Superior temporal gyrus (tissue), 1 donor: ENCODE measurements around the gene TJP3.
"Not testable (repeated sequence)": the region's sequence is repeated elsewhere in the genome, so short reads cannot be mapped to it uniquely, and the experiment has no call there.

Experiments
- DNase-seq: peaks from one replicate; pipeline ENCODE4 v3.0.0-alpha.2; 2016; ENCODE audit errors: extremely low spot score

The TJP3 gene

DNA sequence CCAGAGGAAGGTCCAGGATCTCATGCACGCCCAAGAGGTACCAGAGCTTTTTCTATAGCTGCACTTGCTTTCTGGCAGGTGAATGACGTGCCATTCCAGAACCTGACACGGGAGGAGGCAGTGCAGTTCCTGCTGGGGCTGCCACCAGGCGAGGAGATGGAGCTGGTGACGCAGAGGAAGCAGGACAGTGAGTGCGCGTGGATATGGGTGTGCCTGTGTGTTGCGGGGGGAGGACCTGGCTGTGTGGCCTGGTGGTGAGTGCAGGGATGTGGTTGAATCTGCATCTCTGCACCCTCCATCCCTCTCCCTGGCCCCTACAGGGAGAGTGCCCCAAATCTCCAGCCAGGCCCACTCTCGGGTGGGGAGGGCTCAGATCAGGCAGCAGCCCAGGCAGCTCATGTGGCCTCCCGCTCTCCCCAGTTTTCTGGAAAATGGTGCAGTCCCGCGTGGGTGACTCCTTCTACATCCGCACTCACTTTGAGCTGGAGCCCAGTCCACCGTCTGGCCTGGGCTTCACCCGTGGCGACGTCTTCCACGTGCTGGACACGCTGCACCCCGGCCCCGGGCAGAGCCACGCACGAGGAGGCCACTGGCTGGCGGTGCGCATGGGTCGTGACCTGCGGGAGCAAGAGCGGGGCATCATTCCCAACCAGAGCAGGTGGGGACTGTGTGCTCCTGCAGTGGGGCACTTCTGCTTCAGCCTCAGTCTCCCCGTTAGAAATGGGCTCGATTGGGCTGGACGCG is 30.5 kb downstream of the TJP3 start:
- no peak for DNase-seq

DNA sequence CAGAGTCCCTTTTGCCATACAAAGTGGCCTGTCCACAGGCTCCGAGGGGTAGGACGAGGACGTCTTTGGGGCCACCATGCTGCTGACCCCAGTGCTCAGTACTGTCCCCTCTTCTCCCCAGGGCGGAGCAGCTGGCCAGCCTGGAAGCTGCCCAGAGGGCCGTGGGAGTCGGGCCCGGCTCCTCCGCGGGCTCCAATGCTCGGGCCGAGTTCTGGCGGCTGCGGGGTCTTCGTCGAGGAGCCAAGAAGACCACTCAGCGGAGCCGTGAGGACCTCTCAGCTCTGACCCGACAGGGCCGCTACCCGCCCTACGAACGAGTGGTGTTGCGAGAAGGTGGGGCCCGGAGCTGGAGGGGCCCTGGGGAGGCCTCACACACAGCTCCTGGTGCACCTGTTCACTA is 32.2 kb downstream of the TJP3 start:
- no peak for DNase-seq

DNA sequence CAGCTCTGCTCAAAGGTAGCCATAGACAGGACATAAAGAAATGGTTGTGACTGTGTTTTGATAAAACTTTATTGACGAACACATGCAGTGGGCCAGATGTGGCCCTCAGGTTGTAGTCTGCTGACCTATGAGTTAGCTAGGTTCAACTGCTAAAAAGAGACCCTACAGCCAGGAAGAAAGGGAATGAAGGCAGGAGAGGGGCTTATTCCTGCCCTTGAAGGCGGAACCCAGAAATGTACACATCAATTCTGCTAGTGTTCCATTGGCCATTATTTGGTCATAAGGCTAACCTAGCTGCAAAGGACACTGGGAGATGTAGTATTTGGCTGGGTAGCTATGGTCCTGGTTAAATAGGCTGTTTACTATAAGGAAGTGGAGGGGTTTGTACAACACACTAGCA is 35.3 kb downstream of the TJP3 start:
- no peak for DNase-seq

DNA sequence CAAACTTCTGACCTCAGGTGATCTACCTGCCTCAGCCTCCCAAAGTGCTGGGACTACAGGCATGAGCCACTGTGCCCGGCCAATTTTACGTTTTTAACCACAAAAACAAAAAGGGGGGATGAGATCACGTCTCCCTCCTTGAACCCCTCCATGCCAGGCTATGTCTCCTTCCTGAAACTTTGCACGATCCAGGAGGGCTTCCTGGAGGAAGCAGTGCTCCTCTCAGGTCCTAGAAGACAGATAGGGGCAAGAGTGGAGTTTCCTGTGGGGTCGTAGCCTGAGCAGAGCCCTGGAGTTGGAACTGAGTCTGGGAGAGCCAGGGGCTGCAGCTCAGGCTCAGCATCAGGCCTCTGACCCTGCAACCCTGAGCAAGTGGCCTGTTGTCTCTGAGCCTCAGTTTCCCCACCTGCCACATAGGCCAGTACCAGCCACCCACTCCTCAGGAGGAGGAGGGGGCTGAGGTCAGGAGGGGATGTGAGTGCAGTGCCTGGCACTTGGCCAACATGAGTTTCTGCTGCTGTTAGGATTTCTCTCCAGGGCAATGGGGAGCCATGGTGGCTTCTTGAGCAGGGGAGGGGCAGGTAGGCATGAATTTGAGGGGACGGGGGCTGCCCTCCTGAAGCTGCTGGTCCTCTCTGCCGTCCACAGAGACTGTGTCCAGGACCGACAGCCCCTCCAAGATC is 37.3 kb downstream of the TJP3 start:
- DNase-seq, result no peak

DNA sequence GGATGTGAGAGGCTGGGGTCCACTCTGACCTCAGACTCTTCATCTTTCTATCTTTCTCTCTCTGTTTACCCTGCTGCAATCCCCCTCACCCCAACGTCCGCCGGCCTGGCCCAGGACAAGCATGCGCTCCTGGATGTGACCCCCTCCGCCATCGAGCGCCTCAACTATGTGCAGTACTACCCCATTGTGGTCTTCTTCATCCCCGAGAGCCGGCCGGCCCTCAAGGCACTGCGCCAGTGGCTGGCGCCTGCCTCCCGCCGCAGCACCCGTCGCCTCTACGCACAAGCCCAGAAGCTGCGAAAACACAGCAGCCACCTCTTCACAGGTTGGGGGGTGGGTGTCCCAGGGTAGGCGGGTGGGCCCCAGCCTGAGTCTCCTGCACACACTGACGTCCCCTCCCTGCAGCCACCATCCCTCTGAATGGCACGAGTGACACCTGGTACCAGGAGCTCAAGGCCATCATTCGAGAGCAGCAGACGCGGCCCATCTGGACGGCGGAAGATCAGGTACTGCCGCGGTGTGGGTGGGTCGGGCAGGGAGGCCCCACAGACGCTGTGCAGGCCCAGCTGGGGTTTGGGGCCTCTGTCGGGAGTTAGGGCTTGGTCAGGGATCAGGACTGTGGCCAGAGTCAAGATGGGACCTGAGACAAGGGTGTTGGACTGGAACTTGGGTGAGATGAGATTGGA is 38.3 kb downstream of the TJP3 start:
- no peak for DNase-seq

DNA sequence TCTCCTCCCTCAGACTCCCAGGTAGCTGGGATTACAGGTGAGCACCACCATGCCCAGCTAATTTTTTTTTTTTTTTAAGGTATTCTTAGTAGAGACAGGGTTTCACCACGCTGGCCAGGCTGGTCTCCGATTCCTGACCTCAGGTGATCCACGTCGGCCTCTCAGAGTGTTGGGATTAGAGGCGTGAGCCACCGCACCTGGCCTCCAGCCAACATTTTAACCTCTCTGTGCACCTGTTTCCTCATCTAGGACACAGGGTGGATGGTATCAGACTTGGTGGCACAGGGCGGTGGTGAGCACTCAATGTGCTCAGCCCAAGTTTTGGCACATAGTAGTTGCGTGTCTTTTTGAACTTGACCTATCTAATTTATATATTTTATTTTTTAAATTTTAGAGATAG is 40.8 kb downstream of the TJP3 start:
- no peak for DNase-seq

DNA sequence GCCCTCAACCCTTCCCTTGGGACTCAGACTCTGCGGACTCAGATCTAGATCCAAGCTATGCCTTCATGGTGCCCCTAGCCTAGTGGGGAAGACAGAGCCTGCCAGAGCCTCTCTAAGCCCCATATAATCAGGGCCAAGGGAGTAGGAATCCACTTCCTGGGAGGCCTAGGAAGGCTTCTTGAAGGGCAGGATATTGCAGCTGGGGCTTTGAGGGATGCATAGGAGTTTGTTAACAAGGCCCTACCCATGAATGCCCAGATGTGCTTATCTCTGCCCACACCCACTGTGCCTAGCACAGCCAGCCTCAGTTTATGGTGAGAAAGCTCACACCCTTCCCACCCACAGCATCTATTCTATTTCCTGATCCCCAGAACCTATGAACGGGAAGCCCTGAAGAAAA is 42.0 kb downstream of the TJP3 start:
- DNase-seq, result no peak

DNA sequence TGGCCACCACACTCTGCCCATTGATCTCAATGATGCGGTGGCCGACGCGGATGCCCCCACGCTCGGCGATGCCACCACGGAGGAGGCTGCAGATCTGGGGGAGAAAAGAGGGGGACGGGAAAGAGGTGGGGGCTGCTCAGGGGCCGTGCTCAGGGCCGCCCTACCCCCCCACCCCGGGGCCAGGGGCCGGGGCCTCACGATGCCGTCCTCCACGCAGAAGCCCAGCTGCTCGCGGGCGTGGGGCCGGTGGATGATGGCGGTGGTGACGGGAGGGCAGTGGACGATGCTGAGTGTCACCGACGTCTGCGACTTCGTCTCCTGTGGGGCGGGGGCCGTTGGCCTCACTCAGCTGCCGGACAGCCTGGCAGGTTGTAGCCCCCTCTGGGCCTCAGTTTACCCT is 43.1 kb downstream of the TJP3 start:
- DNase-seq, result no peak

DNA sequence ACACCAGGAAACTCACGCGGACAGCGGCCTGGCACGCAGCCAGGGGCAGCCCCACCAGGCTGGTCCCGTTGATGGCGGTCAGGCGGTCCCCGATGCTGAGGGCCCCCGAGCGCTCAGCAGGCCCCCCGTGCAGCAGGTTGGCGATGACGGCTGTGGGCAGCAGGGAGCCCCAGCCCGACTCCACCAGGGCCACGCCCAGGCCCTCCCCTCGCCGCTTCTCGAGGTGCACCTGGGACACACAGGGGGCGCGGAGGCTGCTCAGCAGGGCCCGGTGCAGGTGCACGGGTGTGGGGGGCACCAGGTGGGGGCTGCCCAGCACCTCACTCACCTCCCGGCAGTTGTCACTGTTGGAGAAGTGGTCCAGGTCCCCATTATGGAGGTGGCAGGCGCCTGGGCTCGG is 44.3 kb downstream of the TJP3 start:
- no peak for DNase-seq

DNA sequence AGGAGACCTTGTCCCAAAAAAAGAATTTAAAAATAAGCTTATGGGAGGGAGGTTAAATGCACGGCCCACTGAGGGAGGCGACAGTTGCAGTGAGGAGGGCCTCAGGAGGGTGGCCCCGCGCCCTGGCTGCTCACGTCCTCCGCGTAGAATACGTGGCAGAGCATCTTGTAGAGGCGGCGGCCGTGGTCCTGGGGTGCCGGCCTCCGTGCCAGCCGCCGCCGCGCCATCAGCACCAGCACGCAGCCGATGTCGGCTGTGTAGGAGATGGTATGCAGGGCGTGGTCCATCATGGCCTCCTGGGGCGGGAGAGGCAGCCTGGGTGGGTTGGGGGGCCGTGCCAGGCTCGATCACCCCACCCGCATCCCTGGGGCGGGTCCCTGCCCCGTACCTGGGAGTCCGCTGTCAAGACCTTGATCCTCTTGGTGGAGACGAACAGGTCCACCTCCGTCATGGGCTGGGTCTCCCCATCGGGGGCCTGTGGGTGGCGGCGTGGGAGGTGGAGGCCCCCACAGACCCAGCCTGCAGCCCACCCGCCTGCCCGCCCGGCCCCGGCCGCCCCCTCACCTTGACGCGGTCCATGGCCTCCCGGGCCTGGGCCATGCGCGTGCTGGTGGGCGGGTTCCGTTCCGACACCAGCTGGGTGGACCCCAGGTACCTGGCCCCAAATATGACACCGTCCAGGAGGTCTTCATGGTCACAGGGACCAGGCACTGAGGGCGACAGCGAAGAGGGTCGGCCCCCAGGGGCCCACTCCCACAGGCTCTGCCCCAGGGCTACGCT is 45.6 kb downstream of the TJP3 start:
- DNase-seq, result no peak

DNA sequence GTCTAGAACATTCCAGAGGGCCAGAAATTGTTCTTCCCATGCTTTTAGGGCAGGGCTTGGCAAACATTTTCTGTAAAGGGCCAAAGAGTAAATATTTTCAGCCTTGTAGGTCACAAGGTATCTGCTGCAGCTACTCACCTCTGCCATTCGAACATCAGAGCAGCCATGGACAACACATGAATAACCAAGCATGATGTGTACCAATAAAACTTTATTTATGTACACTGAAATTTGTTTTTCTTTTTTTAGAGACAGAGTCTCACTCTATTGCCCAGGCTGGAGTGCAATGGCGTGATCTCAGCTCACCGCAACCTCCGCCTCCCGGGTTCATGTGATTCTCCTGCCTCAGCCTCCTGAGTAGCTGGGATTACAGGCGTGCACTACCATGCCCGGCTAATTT is 49.5 kb downstream of the TJP3 start:
- DNase-seq, result not testable (repeated sequence)

DNA sequence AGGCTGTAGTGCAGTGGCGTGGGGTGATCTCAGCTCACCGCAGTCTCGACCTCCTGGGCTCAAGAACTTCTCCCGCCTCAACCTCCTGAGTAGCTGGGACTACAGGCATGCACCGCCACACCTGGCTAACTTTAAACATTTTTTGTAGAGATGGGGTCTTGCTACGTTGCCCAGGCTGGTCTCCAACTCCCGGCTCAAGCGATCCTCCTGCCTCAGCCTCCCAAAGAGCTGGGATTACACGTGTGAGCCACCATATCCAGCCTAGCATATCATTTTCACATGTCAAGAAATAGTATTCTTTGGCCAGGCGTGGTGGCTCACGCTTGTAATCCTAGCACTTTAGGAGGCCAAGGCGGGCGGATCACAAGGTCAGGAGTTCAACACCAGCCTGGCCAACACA is 50.1 kb downstream of the TJP3 start:
- not testable (repeated sequence) for DNase-seq

DNA sequence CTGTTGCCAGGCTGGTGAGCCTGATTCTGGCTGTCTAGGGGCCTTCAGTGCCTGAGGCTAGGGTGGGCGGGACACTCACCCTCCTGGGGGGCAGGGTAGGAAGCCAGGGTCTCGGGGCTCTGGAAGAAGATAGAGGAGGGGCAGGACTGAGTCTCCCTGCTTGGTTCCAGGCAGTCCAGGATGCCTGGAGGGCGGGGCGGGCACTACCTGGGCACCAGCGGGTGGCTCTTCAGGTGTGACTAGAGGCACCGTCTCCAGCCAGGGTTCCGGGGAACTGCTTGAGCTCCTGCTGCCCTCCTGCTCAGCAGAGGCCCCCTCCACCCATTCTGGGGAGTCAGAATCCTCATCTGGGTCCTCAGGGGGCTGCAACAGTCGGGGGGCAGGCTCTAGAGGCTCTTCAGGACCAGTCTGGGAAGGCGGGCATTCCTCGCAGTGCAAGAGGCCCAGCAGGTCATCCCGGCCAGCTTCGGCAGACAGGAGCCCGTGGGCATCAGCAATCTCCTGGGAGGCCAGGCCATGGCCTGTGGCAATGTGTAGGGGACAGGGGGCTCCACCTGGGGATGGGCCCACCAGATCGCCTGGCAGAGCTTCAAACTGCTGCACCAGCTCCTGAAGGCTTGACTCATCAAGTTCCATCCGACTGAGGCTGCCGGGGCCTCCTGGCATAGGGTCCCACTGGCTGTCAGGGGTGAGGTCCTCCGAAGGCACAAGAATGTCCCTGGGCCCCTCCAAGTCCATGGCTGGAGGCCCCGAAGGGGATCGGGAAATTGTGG is 51.5 kb downstream of the TJP3 start:
- DNase-seq, result no peak

DNA sequence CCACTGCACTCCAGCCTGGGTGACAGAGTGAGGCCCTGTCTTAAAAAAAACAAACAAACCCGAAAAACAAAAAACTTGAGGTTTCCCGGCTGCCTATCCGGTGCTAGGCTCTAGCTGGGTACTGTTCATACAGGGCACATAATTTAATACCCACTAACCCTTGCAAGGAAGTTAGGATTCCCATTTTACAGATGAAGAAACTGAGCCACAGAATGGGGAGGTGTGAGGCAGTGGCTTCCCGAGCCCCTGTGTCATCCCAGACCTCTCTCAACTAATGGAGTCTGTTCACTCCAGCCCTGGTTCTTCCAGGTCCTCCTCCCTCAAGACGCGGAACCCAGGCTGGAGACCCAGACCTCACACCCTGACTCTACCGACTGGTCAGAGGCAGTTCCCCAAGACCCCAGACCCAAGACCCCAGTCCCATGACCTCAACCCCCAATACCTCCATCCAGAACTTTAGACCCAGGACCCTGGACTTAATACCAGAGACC is 52.7 kb downstream of the TJP3 start:
- DNase-seq, result no peak

DNA sequence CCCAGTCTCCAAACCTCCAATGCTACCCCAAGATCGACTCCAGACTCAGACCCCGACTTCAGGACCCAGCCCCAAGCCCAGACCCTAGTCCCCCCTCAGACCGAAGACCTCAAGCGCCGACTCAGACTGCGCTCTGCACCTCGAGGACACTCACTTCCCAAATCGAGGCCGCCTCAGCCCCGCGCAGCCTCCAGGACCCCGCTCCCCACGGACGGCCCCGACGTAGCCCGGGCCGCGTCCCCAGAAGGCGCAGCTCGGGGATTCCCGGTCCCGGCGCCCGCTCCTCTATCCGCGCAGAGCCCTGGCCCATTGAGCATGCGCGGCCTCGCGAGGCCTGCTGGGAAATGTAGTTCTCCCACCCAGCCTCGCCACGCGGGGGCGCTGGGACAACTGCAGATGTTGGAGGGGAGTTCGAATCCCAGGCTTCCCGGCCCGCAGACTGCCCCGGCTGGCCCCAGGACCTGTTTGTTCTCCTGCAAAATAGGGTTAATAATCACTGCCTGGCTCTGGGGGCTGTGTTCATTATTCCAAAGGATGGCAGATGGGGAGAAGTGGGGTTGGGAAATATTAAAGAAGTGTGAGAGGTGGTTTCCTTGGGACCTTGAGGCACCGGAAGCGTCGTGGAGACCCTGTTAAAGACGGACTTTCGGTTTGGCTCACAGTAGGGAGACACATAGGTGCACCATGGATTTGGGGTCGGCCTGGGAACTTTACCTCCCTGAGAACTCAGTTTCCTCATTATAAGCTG is 53.4 kb downstream of the TJP3 start, which contains the start of gene APBA3:
APBA3 (minus strand) TSS at position 311 of the 748 bp plus-strand sequence. CDS start 1,428 bp downstream, outside the sequence.
- peak; percentile 93 for DNase-seq

DNA sequence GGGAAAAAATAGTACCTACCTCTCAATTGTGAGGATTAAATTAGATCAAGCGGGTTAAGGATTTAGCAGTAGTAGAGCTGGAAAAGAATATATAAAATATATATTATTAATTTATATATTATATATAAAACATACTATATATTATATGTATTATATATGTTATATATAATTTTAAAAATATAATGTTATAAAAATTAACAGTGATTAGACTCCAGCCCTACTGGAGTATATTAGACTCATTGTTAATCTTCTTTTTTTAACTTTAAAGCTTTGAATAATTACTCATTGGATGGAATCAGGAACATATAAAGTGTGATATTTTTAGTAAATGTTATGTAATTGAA is 53.9 kb downstream of the TJP3 start:
- no peak for DNase-seq

DNA sequence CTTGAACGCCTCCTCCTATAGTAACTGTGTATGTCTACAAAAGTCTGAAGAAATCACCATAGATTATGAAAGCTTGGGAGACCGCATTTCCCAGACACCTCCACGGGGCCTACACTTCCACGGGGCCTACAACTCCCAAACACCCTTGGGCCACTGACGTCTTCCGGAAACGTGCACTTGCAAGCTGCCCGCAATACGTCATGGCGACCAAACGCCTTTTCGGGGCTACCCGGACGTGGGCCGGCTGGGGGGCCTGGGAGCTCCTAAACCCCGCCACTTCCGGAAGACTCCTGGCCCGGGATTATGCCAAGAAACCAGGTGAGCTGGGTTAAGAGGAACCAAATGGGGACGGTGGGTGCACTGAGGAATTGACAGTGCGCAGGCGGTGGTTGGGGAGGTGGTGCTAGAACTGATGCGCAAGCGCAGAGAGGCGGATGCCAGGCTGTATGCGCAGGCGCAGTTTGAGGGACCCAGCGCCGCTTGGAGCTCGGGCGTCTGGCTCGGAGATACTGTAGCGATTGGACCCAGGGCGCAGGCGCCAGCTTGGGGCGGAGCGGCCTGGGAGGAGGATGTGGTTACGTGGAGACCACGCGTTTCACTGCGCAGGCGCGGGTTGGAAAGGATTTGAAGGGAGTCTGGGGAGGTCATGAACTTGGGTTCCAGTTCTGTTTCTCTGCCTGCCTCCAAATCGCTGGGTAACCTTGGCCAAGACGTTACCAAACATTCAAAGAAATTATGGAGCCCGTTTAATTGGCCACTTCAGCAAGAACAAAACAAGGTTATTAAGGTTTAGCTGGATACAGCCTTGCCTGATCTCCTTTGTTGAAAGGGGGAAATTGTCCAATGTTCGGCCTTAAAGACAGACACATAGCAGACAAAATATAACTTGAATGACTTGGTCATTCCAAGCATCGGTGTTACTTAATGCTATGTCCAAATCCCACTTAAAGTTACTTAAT is 54.6 kb downstream of the TJP3 start, which contains the start of gene MRPL54:
MRPL54 (plus strand) TSS at position 182 of the 959 bp plus-strand sequence; CDS start at position 201, 19 bp downstream.
- peak; percentile 100 for DNase-seq

DNA sequence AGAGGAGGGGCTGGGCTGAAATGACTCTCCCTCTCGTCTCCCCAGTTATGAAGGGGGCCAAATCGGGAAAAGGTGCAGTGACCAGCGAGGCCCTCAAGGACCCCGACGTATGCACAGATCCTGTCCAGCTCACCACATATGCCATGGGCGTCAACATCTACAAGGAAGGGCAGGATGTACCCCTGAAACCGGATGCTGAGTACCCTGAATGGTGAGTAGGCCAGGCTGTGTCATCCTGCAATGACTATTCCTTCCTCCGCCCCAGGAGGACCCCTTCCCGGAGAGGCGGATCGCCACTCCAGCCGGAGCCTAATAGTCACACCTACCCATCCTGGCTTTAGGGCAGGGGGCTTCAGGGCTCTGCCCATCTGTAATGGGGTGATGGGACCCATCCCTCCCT is 56.9 kb downstream of the TJP3 start:
- DNase-seq, result no peak

DNA sequence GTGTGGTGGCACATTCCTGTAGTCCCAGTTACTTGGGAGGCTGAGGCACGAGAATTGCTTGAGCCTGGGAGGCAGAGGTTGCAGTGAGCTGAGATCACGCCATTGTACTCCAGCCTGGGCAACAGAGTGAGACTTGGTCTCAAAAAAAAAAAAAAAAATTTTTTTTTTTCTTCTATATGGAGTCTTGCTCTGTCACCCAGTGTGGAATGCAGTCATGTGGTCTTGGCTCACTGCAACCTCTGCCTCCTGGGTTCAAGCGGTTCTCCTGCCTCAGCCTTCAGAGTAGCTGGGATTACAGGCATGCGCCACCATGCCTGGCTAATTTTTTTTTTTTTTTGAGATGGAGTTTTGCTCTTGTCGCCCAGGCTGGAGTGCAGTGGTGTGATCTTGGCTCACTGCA is 57.6 kb downstream of the TJP3 start:
- not testable (repeated sequence) for DNase-seq
